ENCODE measurements around the gene NDUFAF4. TPM values are rescaled to one million over a fixed set of nuclear protein-coding genes. Genes with fewer than 3 reads are reported as not detected.
A peak's percentile ranks its signal among the peaks of the same experiment; 100 is the strongest.

The NDUFAF4 gene
- total and polyA plus RNA-seq, 2 of the 13 experiments (the other 11 are each of a cell fraction or from before 2014, with no cell fraction given), result 41.3 to 59.7 TPM

- Histone ChIP-seq H3K4me3 (replicated peaks in 1 of 3; ENCODE audit: insufficient read depth in 1 of 3, low read depth in 2 of 3, low read length in 3 of 3) (peak overlapping the region; percentile 68 to 88 (median 74)), H3K27me3 (ENCODE audit: control insufficient read depth in 1 of 2, insufficient read depth in 2 of 2, low read length in 2 of 2) (peaks cover 0 to 3% of the 10 kb centered on the region in 2 experiments; a peak in 2 of 5 replicates), H3K4me2 (ENCODE audit: low read depth, low read length) (peak overlapping the region; percentile 75), H3K4me1 (ENCODE audit: insufficient read depth, low read length) (peaks cover 16% of the 10 kb centered on the region), H3K27ac (ENCODE audit: extremely low read length, insufficient read depth, low read length) (peak overlapping the region; percentile 87), H3K9ac (ENCODE audit: insufficient read depth, low read depth, low read length) (peak overlapping the region; percentile 89), H2AFZ (ENCODE audit: low read length) (peak overlapping the region; percentile 92), H3K36me3 (replicated peaks in 1 of 2; ENCODE audit: control insufficient read depth in 1 of 2, insufficient read depth in 2 of 2, low read length in 2 of 2) (peaks cover under 1 to 21% of the 10 kb centered on the region in 2 experiments; a peak in 4 of 5 replicates), H4K20me1 (ENCODE audit: insufficient read depth, low read length) (peaks cover 8% of the 10 kb centered on the region; the same call in 1 of the 2 replicates), H3K9me3 (ENCODE audit: low read length) (no peaks in the 10 kb centered on the region), H3K79me2 (ENCODE audit: insufficient read depth, low read length) (peaks cover 31% of the 10 kb centered on the region)
- BruUV-seq (replicated peaks), result TSS peak; percentile 99
- intact Hi-C loops (cut with micrococcal nuclease; ENCODE audit: unreplicated experiment) (loop anchor here (2.0 kb wide), 1 partner anchor 160 kb away; no protein-coding TSS in a partner anchor), in situ Hi-C loops (cut with HindIII; ENCODE audit: extremely low pct_ligation_motif_present, low pct_unique_long_range_greater_than_20kb) (loop anchor here (5.0 kb wide), 2 partner anchors 159 to 271 kb away; no protein-coding TSS in a partner anchor)
- peak; percentile 8 for ATAC-seq
- no peak for FAIRE-seq
- ChIA-PET CTCF (ENCODE audit: low intra/inter-chr PET ratio, low total read pairs) (interaction anchor here (0.9 to 1.8 kb wide), 2 partner anchors 156 to 161 kb away, joined by 3 to 8 read pairs; no protein-coding TSS in a partner anchor), POLR2A (interaction anchor here (0.7 to 2.1 kb wide), 7 partner anchors 9 to 376 kb away, joined by 3 to 11 read pairs (median 4); partner anchors contain the start of genes KLHL32 and UFL1)
- 3% methylated on average over 10 of the region's 10 CpGs for WGBS (ENCODE audit: low lambda C conversion rate)
- DNase-seq (ENCODE audit: low spot score), result no peak
- TF ChIP-seq ZNF468 (CRISPR knock-in tag; IDR thresholded peaks at IDR 0.05) (no peak), NFE2L2 (IDR thresholded peaks at IDR 0.05; ENCODE audit: low read length) (peak; percentile 98), SNAPC5 (CRISPR knock-in tag; IDR thresholded peaks at IDR 0.05; ENCODE audit: borderline replicate concordance) (0 out of 2 replicates have a peak, but pooled peaks have one; percentile 7), ZMYM3 (CRISPR knock-in tag; IDR thresholded peaks at IDR 0.05) (no peak), ZNF446 (CRISPR knock-in tag; IDR thresholded peaks at IDR 0.05) (no peak), MAX (IDR thresholded peaks at IDR 0.05) (no peak), ZNF556 (CRISPR knock-in tag; IDR thresholded peaks at IDR 0.05; ENCODE audit: borderline replicate concordance) (no peak), DNMT3B (CRISPR knock-in tag; conservative IDR thresholded peaks at IDR 0.05) (0 out of 2 replicates have a peak, but pooled peaks have one; percentile 2), SMAD3 (CRISPR knock-in tag; IDR thresholded peaks at IDR 0.05) (no peak; the same call in 1 of the 2 replicates), MAFF (IDR thresholded peaks at IDR 0.05; ENCODE audit: low read depth, low read length) (peak; percentile 58), ZNF660 (CRISPR knock-in tag; IDR thresholded peaks at IDR 0.05; ENCODE audit: borderline replicate concordance, low read depth) (no peak), HMGA1 (CRISPR knock-in tag; conservative IDR thresholded peaks at IDR 0.05) (no peak), ZNF256 (CRISPR knock-in tag; conservative IDR thresholded peaks at IDR 0.05) (no peak), RFXAP (CRISPR knock-in tag; IDR thresholded peaks at IDR 0.05; ENCODE audit: borderline replicate concordance) (no peak), NFKBIZ (CRISPR knock-in tag; IDR thresholded peaks at IDR 0.05) (no peak), ZNF20 (CRISPR knock-in tag; IDR thresholded peaks at IDR 0.05) (0 out of 2 replicates have a peak, but pooled peaks have one; percentile 6), ZNF841 (CRISPR knock-in tag; IDR thresholded peaks at IDR 0.05; ENCODE audit: borderline replicate concordance) (no peak), MXI1 (IDR thresholded peaks at IDR 0.05; ENCODE audit: borderline replicate concordance, low read depth, low read length) (no peak), ZNF777 (CRISPR knock-in tag; IDR thresholded peaks at IDR 0.05) (no peak), GZF1 (CRISPR knock-in tag; IDR thresholded peaks at IDR 0.05) (no peak), MAFK (conservative IDR thresholded peaks at IDR 0.05 in 1 of 2, IDR thresholded peaks at IDR 0.05 in 1 of 2; ENCODE audit: low read length in 2 of 2) (peak; percentile 74 to 80), ZNF891 (CRISPR knock-in tag; IDR thresholded peaks at IDR 0.05) (no peak), NFIC (IDR thresholded peaks at IDR 0.05; ENCODE audit: low read length) (peak; percentile 16; the same call in 1 of the 2 replicates), NFE2 (CRISPR knock-in tag; IDR thresholded peaks at IDR 0.05) (peak; percentile 43; the same call in 1 of the 2 replicates), MBNL3 (CRISPR knock-in tag; conservative IDR thresholded peaks at IDR 0.05) (no peak), POLR2AphosphoS2 (IDR thresholded peaks at IDR 0.05; ENCODE audit: low read depth, low read length) (no peak)
Observed at GRCh38 chr6:96898241-96898851, 655 bp upstream of the NDUFAF4 start.

All from HepG2 (cell line).